Fibroblast of lung (primary cell): Measurements from ENCODE around the gene MSI2.

Experiments used
- CTCF ChIP-seq, 2 donors: IDR thresholded peaks in 1 of 2; conservative IDR thresholded peaks in 1 of 2; 1 replicate in 1 of 2; 2 replicates in 1 of 2; pipeline ENCODE4 v1.5.1; 2011 to 2012; ENCODE audit warnings: low read length in 2 of 2, control low read depth in 1 of 2, inconsistent platforms in 1 of 2, low read depth in 1 of 2, mild to moderate bottlenecking in 1 of 2
- EZH2 ChIP-seq: IDR thresholded peaks from 2 replicates; pipeline ENCODE4 v1.5.1; 2012; ENCODE audit warnings: low read length, control low read depth, mild to moderate bottlenecking; ENCODE audit errors: missing control alignments

GRCh38 chr17:57556320-57556719, 300.0 kb downstream of the MSI2 start:
- no peak for TF ChIP-seq CTCF (conservative IDR thresholded peaks at IDR 0.05 in 1 of 2, IDR thresholded peaks at IDR 0.05 in 1 of 2; ENCODE audit: low read depth in 1 of 2, low read length in 2 of 2)
- TF ChIP-seq EZH2: no peak
